Middle frontal gyrus (tissue), 1 donor: ENCODE results near the gene MRPL1.
"Not testable (repeated sequence)": the region's sequence is repeated elsewhere in the genome, so short reads cannot be mapped to it uniquely, and the experiment has no call there.

ENCODE experiments used
- DNase-seq: peaks from one replicate; pipeline ENCODE4 v3.0.0-alpha.2; 2015; ENCODE audit warnings: low spot score; ENCODE audit errors: extremely low spot score

MRPL1 gene

GRCh38 chr4:77982900-77983540 is 120.4 kb downstream of the MRPL1 start:
- DNase-seq: not testable (repeated sequence)

DNA sequence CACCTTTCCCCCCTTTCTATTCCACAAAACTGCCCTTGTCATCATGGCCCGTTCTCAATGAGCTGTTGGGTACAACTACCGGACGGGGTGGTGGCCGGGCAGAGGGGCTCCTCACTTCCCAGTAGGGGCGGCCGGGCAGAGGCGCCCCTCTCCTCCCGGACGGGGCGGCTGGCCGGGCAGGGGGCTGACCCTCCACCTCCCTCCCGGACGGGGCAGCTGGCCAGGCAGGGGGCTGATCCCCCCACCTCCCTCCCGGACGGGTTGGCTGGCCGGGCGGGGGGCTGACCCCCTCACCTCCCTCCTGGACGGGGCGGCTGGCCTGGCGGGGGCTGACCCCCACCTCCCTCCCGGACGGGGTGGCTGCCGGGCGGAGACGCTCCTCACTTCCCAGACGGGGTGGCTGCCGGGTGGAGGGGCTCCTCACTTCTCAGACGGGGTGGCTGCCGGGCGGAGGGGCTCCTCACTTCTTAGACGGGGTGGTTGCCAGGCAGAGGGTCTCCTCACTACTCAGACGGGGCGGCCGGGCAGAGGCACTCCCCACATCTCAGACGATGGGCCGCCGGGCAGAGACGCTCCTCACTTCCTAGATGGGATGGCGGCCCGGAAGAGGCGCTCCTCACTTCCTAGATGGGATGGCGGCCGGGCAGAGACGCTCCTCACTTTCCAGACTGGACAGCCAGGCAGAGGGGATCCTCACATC is 121.1 kb downstream of the MRPL1 start:
- DNase-seq: not testable (repeated sequence)

- DNase-seq: no peak
Measured at GRCh38 chr4:77989968-77990367, 127.3 kb downstream of the MRPL1 start.

GRCh38 chr4:77990456-77990855 is 127.8 kb downstream of the MRPL1 start:
- DNase-seq: no peak

GRCh38 chr4:77990904-77991358 is 128.3 kb downstream of the MRPL1 start:
- DNase-seq: no peak

DNA sequence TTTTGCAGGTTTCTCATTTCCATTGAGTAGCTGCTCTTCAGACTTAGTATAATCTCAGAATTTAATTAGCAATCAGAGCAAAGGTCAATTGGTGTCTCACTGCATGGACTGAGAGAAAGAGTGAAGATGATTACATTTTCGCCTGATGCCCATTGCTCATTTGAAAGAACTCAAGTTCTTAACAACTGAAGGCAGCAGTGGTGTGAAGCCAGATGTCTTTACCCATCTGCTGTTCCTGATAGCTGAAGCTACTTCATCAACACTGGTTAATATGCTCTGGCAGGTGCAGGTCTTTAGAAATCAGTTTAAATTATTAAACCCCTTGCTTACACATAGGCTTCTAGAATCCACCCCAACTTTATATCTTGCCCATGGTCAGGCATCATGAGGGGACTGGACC is 130.0 kb downstream of the MRPL1 start:
- no peak for DNase-seq

DNA sequence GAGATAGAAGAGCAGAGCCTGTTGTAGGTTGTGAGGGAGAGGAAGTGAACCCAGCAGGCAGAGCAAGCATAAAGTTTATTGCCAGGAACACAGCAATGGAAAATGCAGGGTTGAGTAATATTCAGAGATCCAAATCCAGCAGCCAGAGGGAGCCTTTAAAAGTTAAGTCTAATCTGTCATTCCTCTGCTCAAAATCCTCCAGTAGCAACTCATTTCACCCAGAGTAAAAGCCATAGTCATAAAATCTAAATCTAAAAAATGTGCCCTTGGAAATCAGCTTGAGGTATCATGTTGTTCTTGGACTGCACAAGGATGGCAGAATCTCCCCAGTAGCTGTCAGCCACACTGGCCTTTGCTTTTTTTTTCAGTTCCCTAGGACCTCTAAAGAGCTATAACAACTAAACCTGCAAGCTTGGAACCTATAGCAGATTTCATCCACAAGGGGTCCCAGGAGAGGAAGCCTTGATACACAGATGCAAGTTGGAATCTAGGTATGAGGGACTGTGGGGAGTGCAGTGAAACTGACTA is 131.6 kb downstream of the MRPL1 start:
- DNase-seq: peak; percentile 22

DNA sequence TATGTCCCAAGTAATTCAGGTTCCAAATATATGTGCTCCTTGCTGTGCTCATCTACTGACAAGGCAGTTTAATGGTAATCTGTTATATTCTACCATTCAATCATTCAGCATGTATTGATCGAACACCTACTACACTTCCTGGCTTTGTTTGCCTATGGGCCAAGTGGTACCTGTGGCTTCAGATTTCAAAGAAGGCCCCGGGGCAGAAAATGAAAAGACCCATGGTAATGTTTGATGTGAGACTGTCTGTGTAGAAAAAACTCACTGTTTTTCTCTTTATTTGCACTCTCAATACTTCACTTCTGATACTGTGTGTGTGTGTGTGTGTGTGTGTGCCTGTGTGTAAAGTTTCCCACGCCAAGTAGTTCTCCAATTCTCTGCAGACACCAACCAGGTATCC is 133.4 kb downstream of the MRPL1 start:
- DNase-seq: no peak

DNA sequence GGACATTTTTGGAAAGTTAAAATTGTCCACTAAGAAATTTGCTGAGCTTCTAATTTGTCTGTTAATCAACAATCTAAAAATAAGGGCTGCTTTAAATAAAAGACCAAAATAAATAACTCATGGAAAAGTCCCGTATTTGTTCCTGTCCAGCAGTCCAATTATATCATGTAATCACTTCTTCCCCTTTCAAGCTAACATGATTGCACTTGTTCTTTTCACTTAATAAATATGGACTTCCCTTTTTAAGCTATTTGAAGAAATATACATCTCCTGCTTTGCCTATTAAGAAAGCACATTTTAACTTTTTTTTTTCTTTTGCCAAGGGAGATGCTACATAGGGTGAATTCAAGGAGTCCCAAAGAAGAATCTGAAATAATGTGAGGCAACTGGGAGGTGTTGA is 138.9 kb downstream of the MRPL1 start:
- no peak for DNase-seq

GRCh38 chr4:78002260-78002659 is 139.6 kb downstream of the MRPL1 start:
- no peak for DNase-seq
